HG03558 (cell line): ENCODE measurements around the gene PRAMEF9.
"Not testable (repeated sequence)": the region's sequence is repeated elsewhere in the genome, so short reads cannot be mapped to it uniquely, and the experiment has no call there.

Source experiments
- ATAC-seq: cut with Tn5 transposase; IDR thresholded peaks from one replicate; pipeline ENCODE4 v1.9.1; 2021; ENCODE audit warnings: moderate number of reproducible peaks; ENCODE audit not compliant: unreplicated experiment; ENCODE audit errors: extremely low read depth

PRAMEF9 gene

GRCh38 chr1:13171548-13171947 is at the start of gene PRAMEF9:
PRAMEF9 (plus strand) TSS chr1:13171848; CDS start chr1:13175281, 3,433 bp downstream.
- ATAC-seq: not testable (repeated sequence)

- ATAC-seq: not testable (repeated sequence)
These were observed 15.7 kb upstream of the PRAMEF9 start, which contains the start of gene PRAMEF26 for GRCh38 chr1:13155909-13156308. PRAMEF26 (minus strand) TSS chr1:13156009; CDS start chr1:13153095, 2,914 bp downstream.

- not testable (repeated sequence) for ATAC-seq
These were observed 6.1 kb upstream of the PRAMEF9 start, which contains the start of gene HNRNPCL4 for GRCh38 chr1:13165531-13165930. HNRNPCL4 (minus strand) TSS chr1:13165631; CDS start chr1:13165467, 164 bp downstream.

- not testable (repeated sequence) for ATAC-seq
These were observed 29.7 kb downstream of the PRAMEF9 start, which contains the start of gene PRAMEF13 for GRCh38 chr1:13201309-13201708. PRAMEF13 (minus strand) TSS chr1:13201409; CDS start chr1:13199589, 1,820 bp downstream.

- ATAC-seq: not testable (repeated sequence)
These were observed 37.1 kb downstream of the PRAMEF9 start for GRCh38 chr1:13208712-13209111.

GRCh38 chr1:13216619-13217018 is 45.0 kb downstream of the PRAMEF9 start:
- ATAC-seq: not testable (repeated sequence)

- not testable (repeated sequence) for ATAC-seq
These were observed 47.6 kb downstream of the PRAMEF9 start for GRCh38 chr1:13219203-13219602.

GRCh38 chr1:13222788-13223187 is 51.1 kb downstream of the PRAMEF9 start:
- ATAC-seq: not testable (repeated sequence)

GRCh38 chr1:13224480-13225060 is 52.9 kb downstream of the PRAMEF9 start:
- ATAC-seq: no peak

GRCh38 chr1:13225675-13226204 is 54.1 kb downstream of the PRAMEF9 start, which contains the start of gene PRAMEF18:
PRAMEF18 (minus strand) TSS chr1:13226154; CDS start chr1:13226106, 48 bp downstream.
- not testable (repeated sequence) for ATAC-seq

- not testable (repeated sequence) for ATAC-seq
These were observed 55.8 kb downstream of the PRAMEF9 start for GRCh38 chr1:13227271-13228055.

- no peak for ATAC-seq
These were observed 56.7 kb downstream of the PRAMEF9 start for GRCh38 chr1:13228343-13228781.
